ENCODE data around the gene ZNF496.

DNA sequence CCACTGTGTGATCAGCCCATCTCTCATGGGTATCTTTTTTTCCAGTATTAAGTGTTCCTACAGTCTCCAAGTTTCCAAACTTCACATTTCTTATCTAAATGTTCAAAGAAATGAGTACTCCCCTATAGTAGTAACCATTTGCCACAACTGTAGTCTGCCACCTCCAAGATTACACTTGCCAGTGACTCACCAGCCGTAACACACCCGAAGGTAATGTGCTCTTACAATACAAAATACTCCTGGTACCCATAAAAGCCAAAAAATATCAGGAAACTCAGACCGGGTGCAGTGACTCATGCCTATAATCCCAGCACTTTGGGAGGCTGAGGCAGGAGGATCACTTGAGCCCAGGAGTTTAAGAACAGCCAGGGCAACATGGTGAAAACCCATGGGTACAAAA is 20.5 kb upstream of the ZNF496 start:
- TF ChIP-seq POLR2AphosphoS5 (IDR thresholded peaks at IDR 0.05; ENCODE audit: low read depth, low read length) (no peak), NR2F2 (IDR thresholded peaks at IDR 0.05; ENCODE audit: borderline replicate concordance, low read depth) (no peak), ZBTB7A (CRISPR knock-in tag; IDR thresholded peaks at IDR 0.05) (no peak), ELK4 (CRISPR knock-in tag; IDR thresholded peaks at IDR 0.05; ENCODE audit: borderline replicate concordance) (no peak), HDAC6 (IDR thresholded peaks at IDR 0.05; ENCODE audit: low read depth, low read length) (no peak), SIN3A (IDR thresholded peaks at IDR 0.05; ENCODE audit: borderline replicate concordance, low read depth, low read length) (no peak)
- TF ChIP-seq, protein P1, sequence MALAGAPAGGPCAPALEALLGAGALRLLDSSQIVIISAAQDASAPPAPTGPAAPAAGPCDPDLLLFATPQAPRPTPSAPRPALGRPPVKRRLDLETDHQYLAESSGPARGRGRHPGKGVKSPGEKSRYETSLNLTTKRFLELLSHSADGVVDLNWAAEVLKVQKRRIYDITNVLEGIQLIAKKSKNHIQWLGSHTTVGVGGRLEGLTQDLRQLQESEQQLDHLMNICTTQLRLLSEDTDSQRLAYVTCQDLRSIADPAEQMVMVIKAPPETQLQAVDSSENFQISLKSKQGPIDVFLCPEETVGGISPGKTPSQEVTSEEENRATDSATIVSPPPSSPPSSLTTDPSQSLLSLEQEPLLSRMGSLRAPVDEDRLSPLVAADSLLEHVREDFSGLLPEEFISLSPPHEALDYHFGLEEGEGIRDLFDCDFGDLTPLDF (CRISPR knock-in tag; IDR thresholded peaks at IDR 0.05): no peak
